Activated CD8-positive, alpha-beta memory T cell treated with anti-CD3 and anti-CD28 coated beads, Interleukin-2, amount 10 ng/mL, durations not matched to agents 7 days and 5 days (primary cell): ENCODE data around the gene ABHD15. TPM values are rescaled to one million over a fixed set of nuclear protein-coding genes. Genes with fewer than 3 reads are reported as not detected.

Source experiments
- ATAC-seq: fragments of 150-1000 bp; cut with Tn5 transposase; one replicate; pipeline ENCODE4 v1.10.0; 2021; ENCODE audit warnings: moderate library complexity
- CTCF ChIA-PET: fragments of 350-600 bp; sonication (Branson Sonifier 250); formaldehyde crosslinking; loops from one replicate; lab custom pipeline; 2021; ENCODE audit warnings: antibody characterized with exemption; lab: Charles Lee
- DNase-seq: peaks from one replicate; pipeline ENCODE4 v3.0.0-alpha.2; 2020
- H3K27ac Mint-ChIP-seq: one replicate; pipeline ENCODE4 v1.8.0; 2021; ENCODE audit warnings: mild to moderate bottlenecking, mixed read lengths
- H3K27me3 Mint-ChIP-seq: one replicate; pipeline ENCODE4 v1.8.0; 2021; ENCODE audit warnings: mixed read lengths
- H3K36me3 Mint-ChIP-seq: one replicate; pipeline ENCODE4 v1.8.0; 2021; ENCODE audit warnings: mild to moderate bottlenecking, mixed read lengths
- H3K4me1 Mint-ChIP-seq: one replicate; pipeline ENCODE4 v1.8.0; 2021; ENCODE audit warnings: mixed read lengths
- H3K4me3 Mint-ChIP-seq: one replicate; pipeline ENCODE4 v1.8.0; 2021; ENCODE audit warnings: mild to moderate bottlenecking, moderate library complexity, mixed read lengths
- H3K9me3 Mint-ChIP-seq: one replicate; pipeline ENCODE4 v1.8.0; 2022; ENCODE audit warnings: low read depth, mixed read lengths
- total RNA-seq, 2 experiments: library from RNA; stranded (reverse); gene quantifications; one replicate each; pipeline ENCODE4 v1.2.3, GENCODE V29; 2021

Gene ABHD15
- total RNA-seq, 2 experiments from 2014 or later, result 20.0 to 20.3 TPM

DNA sequence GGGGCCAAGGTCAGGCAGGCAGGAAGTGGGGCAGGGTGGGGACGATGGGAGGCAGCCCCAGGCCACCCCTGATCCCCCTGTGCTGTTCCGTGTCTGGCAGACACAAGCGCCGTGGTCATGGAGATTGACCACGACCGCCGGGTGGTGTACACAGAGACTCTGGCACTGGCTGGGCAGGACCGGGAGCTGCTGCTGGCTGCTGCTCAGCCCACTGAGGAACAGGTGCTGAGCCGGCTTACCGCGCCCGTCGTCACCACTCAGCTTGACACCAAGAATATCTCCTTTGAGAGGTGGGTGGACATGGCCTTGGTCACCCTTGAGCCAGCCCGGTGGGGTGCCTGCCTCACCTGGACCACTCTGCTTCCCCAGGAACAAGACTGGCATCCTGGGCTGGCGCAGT lies 42.1 kb upstream of the ABHD15 start:
- CTCF ChIA-PET, result interaction anchor here (1.2 to 24.4 kb wide), 3 partner anchors 8 to 32 kb away, joined by 3 to 458 read pairs (median 3); partner anchors contain the start of genes ABHD15 and TP53I13
- Mint-ChIP-seq H3K27me3 (no peaks in the 10 kb centered on the region), H3K27ac (no peak overlapping the region), H3K4me1 (peaks cover 4% of the 10 kb centered on the region), H3K9me3 (no peaks in the 10 kb centered on the region), H3K4me3 (no peak overlapping the region), H3K36me3 (no peaks in the 10 kb centered on the region)
- no peak for DNase-seq
- no peak for ATAC-seq

- H3K9me3 Mint-ChIP-seq, result no peaks in the 10 kb centered on the region
- no peak overlapping the region for H3K27ac Mint-ChIP-seq
- no peaks in the 10 kb centered on the region for H3K27me3 Mint-ChIP-seq
- CTCF ChIA-PET, result interaction anchor here (1.2 to 24.4 kb wide), 4 partner anchors 10 to 31 kb away, joined by 4 to 458 read pairs (median 7); partner anchors contain the start of genes ABHD15 and TP53I13
- ATAC-seq, result no peak
- no peaks in the 10 kb centered on the region for H3K36me3 Mint-ChIP-seq
- H3K4me1 Mint-ChIP-seq, result no peaks in the 10 kb centered on the region
- H3K4me3 Mint-ChIP-seq, result no peak overlapping the region
- no peak for DNase-seq
Observed at GRCh38 chr17:29607557-29608195, 40.8 kb upstream of the ABHD15 start.

DNA sequence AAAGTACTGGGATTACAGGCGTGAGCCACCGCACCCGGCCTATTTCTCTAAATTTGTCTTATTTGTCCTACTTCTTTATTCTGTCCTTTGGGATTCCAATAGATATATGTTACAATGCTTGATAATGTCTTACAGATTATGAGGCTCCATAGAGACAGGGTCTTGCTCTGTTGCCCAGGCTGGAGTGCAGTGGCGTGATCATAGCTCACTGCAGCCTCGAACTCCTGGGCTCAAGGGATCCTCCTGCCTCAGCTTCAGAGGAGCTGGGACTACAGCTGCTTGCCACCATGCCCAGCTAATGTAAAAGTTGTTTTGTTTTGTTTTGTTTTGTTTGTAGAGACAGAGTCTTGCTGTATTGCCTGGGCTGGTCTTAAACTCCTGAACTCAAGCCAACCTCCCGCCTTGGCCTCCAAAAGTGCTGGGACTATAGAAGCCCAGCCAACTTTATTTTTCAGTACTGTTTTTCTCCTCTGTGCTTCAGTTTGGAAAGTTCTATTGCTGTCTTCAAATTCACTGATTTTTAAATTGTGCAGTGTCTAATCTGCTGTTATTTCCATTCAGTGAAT lies 36.4 kb upstream of the ABHD15 start:
- CTCF ChIA-PET, result no interaction called here
- Mint-ChIP-seq H3K27ac (no peak overlapping the region), H3K4me1 (peaks cover 11% of the 10 kb centered on the region), H3K27me3 (no peaks in the 10 kb centered on the region), H3K4me3 (no peak overlapping the region), H3K36me3 (no peaks in the 10 kb centered on the region), H3K9me3 (no peaks in the 10 kb centered on the region)
- DNase-seq (no peak), ATAC-seq (no peak)

DNA sequence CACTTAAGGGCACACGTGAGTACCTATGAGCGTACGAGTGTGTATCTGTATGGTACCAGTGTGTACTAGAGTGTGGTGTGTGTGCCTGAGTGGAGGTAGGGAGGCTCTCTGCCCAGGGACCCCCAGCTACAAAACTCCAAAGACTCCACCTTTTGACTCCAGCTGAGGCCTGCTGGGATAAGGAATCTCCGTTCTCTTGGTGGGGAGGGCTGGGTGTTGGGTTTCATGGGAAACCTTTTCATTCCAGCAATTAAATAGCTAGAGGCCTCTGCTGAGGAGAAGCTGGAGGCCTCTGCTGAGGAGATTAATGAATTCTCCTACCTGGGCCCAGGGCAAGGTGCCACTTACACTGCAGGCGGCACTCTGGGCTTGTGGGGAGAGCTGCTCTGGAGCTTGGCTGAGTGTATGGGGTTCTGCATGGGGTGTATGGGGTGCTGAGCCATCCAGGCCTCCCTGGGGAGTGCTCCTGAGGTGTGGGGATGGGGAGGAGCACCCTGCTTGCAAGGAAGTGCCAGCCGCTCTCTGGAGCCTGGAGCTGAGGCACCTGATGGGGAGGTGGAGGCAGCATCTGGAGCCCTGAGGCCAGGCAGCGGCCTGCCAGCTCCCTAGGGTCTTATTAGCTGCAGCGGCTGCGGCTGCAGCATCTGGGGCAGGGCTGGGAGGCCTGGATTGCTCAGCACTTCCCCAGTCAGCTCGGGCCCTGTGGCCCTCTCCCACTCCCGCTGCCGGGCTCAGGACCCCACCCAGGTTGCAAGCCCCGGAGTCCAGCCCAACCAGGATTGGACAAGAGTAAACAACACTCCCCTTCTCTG lies 30.7 kb upstream of the ABHD15 start:
- no peaks in the 10 kb centered on the region for H3K27me3 Mint-ChIP-seq
- CTCF ChIA-PET, result interaction anchor here (0.8 to 3.0 kb wide), 4 partner anchors 16 to 223 kb away, joined by 3 to 14 read pairs (median 4); no protein-coding TSS in a partner anchor
- H3K4me3 Mint-ChIP-seq, result no peak overlapping the region
- H3K4me1 Mint-ChIP-seq, result peaks cover 26% of the 10 kb centered on the region
- no peak overlapping the region for H3K27ac Mint-ChIP-seq
- ATAC-seq, result no peak
- H3K9me3 Mint-ChIP-seq, result no peaks in the 10 kb centered on the region
- no peaks in the 10 kb centered on the region for H3K36me3 Mint-ChIP-seq
- DNase-seq, result no peak

GRCh38 chr17:29596811-29597210 lies 30.0 kb upstream of the ABHD15 start:
- H3K9me3 Mint-ChIP-seq, result no peaks in the 10 kb centered on the region
- no peaks in the 10 kb centered on the region for H3K36me3 Mint-ChIP-seq
- no peak overlapping the region for H3K4me3 Mint-ChIP-seq
- no peak overlapping the region for H3K27ac Mint-ChIP-seq
- CTCF ChIA-PET, result interaction anchor here (0.8 to 3.0 kb wide), 3 partner anchors 17 to 223 kb away, joined by 3 to 14 read pairs (median 6); no protein-coding TSS in a partner anchor
- no peaks in the 10 kb centered on the region for H3K27me3 Mint-ChIP-seq
- no peak for DNase-seq
- H3K4me1 Mint-ChIP-seq, result peaks cover 34% of the 10 kb centered on the region
- ATAC-seq, result no peak

DNA sequence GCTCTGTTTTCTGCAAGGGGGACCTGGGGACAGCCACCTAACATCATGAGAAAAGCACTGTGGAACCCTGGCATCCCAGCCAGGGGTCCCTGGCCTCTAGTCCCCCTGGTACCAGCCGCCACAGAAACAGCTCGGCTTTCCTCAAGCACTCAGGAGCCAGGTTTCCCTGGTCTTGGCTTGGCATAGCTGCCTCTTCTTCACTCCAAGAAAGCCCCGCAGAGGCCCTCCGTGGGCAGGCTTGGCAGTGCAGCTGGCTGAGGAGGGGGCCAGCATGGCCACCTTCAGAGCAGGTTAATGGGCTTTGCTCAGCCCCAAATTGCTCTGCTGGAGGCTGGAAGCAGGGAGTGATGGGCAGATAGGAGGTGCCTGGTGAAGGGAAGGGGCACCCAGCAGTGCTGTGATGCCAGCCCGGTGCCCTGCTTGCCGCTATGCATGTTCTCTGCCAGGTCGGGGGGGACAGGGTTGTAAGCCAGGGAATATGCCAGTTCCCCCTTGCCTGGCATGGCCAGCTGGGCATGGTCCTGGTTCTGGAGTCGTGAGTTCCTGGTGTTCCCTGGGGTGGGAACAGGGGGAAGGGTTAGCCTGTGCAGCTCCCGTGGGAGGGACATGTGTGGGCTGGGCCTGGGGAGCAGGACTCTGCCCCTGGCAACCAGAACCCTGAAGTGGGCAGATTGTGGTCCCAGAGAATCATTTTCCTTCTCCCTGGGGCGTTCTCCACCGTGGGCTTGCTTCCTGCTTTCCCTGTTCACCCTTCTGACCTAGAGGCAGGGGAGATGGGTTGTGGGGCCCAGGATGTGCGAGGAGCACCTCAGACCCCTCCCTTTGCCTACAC lies 29.3 kb upstream of the ABHD15 start:
- ATAC-seq, result no peak
- Mint-ChIP-seq H3K27me3 (no peaks in the 10 kb centered on the region), H3K27ac (no peak overlapping the region), H3K36me3 (no peaks in the 10 kb centered on the region), H3K9me3 (no peaks in the 10 kb centered on the region), H3K4me3 (no peak overlapping the region), H3K4me1 (peaks cover 38% of the 10 kb centered on the region)
- CTCF ChIA-PET, result interaction anchor here (2.4 to 3.0 kb wide), 2 partner anchors 16 to 21 kb away, joined by 6 to 14 read pairs; no protein-coding TSS in a partner anchor
- DNase-seq, result no peak

- no peaks in the 10 kb centered on the region for H3K36me3 Mint-ChIP-seq
- CTCF ChIA-PET, result interaction anchor here (1.4 to 5.1 kb wide), 4 partner anchors 12 to 29 kb away, joined by 4 to 80 read pairs (median 12); partner anchors contain the start of gene ABHD15
- DNase-seq (no peak), ATAC-seq (no peak)
- H3K4me3 Mint-ChIP-seq, result no peak overlapping the region
- H3K4me1 Mint-ChIP-seq, result peaks cover 42% of the 10 kb centered on the region
- no peak overlapping the region for H3K27ac Mint-ChIP-seq
- H3K9me3 Mint-ChIP-seq, result no peaks in the 10 kb centered on the region
- H3K27me3 Mint-ChIP-seq, result no peaks in the 10 kb centered on the region
Observed at GRCh38 chr17:29595107-29595942, 28.5 kb upstream of the ABHD15 start.

- DNase-seq, result no peak
- no peaks in the 10 kb centered on the region for H3K9me3 Mint-ChIP-seq
- CTCF ChIA-PET, result interaction anchor here (1.4 to 5.1 kb wide), 6 partner anchors 10 to 224 kb away, joined by 4 to 137 read pairs (median 18); partner anchors contain the start of gene ABHD15
- no peaks in the 10 kb centered on the region for H3K27me3 Mint-ChIP-seq
- ATAC-seq, result no peak
- peak overlapping the region; percentile 61 for H3K4me3 Mint-ChIP-seq
- peaks cover 44% of the 10 kb centered on the region for H3K4me1 Mint-ChIP-seq
- H3K36me3 Mint-ChIP-seq, result no peaks in the 10 kb centered on the region
- H3K27ac Mint-ChIP-seq, result no peak overlapping the region
Observed at GRCh38 chr17:29594519-29595090, 27.8 kb upstream of the ABHD15 start.

DNA sequence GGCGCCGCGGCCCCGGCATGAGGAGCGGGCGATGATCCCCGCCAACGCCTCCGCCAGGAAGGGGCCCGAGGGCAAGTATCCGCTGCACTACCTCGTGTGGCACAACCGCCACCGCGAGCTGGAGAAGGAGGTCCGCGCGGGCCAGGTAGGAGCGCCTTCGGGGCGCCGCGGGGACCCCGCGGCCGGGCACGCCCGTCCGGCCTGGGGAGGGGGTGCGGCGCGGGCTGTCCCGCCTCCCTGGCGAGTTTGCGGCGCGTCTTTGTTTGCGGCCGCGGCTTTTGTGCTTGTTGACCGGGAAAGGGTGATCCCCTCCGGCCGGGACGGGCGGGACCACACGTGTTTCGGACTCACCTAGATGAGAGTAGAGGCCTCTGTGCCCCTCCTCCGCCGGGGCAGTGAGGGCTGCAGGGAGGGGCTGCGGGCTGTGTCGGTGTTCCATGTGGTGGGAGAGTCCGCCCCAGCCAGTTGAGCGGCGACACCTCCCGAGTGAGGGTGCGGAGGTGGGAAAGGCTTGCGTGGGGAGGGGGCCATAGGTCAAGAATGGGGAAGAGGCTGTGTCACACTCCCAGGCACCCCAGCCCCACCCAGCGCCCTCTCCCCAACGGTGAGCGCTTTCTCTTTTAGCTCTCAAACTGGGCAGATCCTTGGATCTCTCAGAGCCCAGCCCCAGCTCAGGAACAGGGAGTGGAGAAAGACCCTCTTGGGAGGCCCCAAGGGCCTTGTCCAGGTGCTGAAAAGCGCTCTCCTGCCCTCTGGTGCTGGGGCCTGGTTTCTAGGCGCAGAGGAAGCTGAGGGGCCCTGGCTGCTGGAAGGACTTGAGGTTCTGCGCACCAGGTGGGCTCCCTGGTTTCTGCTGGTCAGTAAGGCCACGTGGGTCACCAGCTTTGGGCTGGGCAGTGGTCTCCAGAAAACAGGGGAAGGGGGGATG lies 27.0 kb upstream of the ABHD15 start:
- Mint-ChIP-seq H3K27ac (no peak overlapping the region), H3K36me3 (no peaks in the 10 kb centered on the region), H3K4me3 (peak overlapping the region; percentile 61), H3K9me3 (no peaks in the 10 kb centered on the region), H3K27me3 (no peaks in the 10 kb centered on the region), H3K4me1 (peaks cover 43% of the 10 kb centered on the region)
- DNase-seq, result peak; percentile 64
- no peak for ATAC-seq
- CTCF ChIA-PET, result interaction anchor here (1.4 to 5.1 kb wide), 8 partner anchors 11 to 224 kb away, joined by 4 to 137 read pairs (median 12); partner anchors contain the start of gene ABHD15

DNA sequence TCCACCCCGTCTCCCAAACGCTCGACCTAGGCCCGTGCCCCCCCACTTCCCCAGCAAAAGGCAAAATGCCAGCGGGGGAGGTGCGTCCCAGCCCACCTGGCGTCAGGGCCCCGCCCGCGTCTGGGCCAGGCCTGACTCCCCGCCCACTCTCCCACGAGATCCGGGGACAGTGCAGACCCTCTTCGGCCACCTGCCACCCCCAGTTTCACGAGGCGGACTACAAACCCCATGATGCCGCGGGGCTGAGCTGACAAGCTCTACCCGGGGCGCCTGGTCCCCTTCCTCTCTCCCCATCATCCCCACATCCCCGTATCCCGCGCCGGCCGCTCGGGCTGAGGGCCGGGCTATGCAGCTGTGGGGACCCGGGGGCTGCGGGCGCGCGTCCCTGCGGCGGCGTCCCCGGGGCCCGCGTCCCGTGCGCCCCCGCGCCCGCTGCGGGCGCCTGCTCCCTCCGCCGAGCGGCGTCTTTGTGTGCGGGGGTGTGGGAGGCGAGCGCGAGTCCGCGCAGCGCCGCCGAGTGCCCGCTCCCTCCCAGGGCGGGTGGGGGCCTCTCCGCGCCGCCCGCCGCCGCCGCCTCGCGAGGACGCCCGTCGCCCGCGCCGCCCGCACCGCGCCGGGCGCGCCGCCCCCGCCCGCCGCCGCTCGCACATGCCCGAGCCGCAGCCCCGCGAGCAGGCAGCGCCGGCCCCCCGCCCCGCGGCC lies 26.2 kb upstream of the ABHD15 start, which contains the start of gene ANKRD13B:
Gene ANKRD13B (plus strand): TSS at position 283 of the 702 bp plus-strand sequence. CDS start 490 bp downstream, outside the sequence.
- Mint-ChIP-seq H3K27me3 (no peaks in the 10 kb centered on the region), H3K36me3 (no peaks in the 10 kb centered on the region), H3K27ac (peak within 1 kb of the TSS; percentile 82), H3K9me3 (no peaks in the 10 kb centered on the region), H3K4me1 (peaks cover 46% of the 10 kb centered on the region), H3K4me3 (peak within 1 kb of the TSS; percentile 65)
- ATAC-seq, result no peak
- peak; percentile 63 for DNase-seq
- CTCF ChIA-PET, result interaction anchor here (0.9 to 5.1 kb wide), 9 partner anchors 12 to 223 kb away, joined by 3 to 137 read pairs (median 13); partner anchors contain the start of genes ABHD15 and TP53I13
